ENCODE results near the gene HUS1.
"Not testable (repeated sequence)": the region's sequence is repeated elsewhere in the genome, so short reads cannot be mapped to it uniquely, and the experiment has no call there.

HUS1 gene

DNA sequence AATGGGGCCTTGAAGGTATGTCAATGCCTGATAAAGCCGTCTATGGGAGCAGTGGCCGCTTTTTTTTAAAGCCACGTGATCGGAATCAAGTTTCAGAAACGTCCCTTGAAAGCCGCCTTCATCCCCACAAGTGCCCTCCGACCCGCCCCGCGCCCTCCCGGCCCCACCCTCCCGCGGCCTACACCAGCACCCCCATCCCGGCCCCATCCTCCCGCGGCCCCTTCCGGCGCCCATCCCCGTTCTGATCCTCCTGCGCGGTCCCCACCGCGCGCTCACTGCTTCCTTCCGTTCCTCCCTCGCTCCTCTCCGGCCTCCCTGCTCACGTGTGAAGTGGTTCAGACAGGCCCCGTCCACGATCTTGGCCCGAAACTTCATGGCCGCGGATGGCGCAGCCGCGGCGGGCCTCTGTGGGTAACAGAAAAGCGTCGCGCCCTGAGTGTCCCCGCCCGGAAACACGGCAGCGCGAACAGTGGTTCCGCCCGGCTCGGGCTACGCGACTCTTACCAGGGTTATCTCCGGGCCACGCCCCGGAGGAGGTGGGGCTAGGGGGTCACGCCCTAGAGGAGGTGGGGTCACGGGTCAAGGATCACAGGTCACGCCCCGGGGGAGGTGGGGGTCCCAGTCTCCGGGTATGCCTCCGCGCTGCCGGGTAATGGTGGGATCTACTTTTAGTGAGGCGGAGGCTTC is at the start of gene HUS1:
HUS1 (minus strand) TSS at position 471 of the 687 bp plus-strand sequence; CDS start at position 375, 96 bp downstream.
- peak; percentile 70 for DNase-seq

DNA sequence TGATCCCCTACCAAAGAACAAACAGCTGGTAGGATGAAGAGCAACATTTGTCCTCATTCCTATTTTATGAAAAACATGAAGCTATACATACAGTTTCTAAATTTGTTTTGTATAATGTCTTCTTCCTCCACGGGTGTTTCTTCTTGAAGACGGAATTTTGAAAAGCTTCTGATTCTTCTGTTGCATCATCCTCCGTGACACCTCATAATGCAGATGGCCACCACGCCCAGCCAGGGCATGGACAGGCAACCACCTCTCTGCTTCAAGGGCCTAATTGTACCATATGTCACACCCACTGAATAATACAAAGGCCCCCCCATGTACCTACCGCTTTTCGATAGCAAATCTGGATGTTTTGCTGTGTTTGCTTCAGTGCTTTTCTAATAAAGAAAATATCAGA is 49.5 kb upstream of the HUS1 start, which contains the start of gene SUN3:
SUN3 (minus strand) TSS at position 170 of the 400 bp plus-strand sequence; CDS start at position 1, 169 bp downstream.
- DNase-seq: no peak

GRCh38 chr7:48025624-48026023 is 46.2 kb upstream of the HUS1 start:
- no peak for DNase-seq

- DNase-seq: no peak
Measured at GRCh38 chr7:48017674-48018073, 38.3 kb upstream of the HUS1 start.

- no peak for DNase-seq
Measured at GRCh38 chr7:48016641-48017040, 37.2 kb upstream of the HUS1 start.

- no peak for DNase-seq
Measured at GRCh38 chr7:48011951-48012350, 32.5 kb upstream of the HUS1 start.

DNA sequence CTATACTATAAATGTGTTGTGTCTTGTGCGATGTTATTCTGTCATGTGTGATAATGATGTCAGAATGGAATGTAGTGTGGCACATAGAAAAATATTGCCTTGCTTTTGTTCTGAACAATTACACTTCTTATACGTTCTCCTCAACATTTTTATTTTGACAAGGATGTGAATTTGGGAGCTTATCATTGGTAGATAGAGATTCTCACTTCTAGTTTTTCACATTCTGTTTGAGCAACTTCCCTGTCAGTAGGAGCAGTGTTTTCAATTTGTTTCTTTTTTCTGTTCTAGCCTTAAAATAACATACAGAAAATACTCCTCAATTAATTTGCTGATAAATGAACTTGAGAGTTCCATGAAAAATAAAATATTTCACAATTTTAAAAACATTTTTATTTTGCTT is 31.9 kb upstream of the HUS1 start:
- no peak for DNase-seq

GRCh38 chr7:48009954-48010353 is 30.5 kb upstream of the HUS1 start:
- no peak for DNase-seq

GRCh38 chr7:48009257-48009656 is 29.8 kb upstream of the HUS1 start:
- no peak for DNase-seq

- DNase-seq: no peak
Measured at GRCh38 chr7:48006866-48007265, 27.5 kb upstream of the HUS1 start.

GRCh38 chr7:48004638-48005037 is 25.2 kb upstream of the HUS1 start:
- DNase-seq: no peak

DNA sequence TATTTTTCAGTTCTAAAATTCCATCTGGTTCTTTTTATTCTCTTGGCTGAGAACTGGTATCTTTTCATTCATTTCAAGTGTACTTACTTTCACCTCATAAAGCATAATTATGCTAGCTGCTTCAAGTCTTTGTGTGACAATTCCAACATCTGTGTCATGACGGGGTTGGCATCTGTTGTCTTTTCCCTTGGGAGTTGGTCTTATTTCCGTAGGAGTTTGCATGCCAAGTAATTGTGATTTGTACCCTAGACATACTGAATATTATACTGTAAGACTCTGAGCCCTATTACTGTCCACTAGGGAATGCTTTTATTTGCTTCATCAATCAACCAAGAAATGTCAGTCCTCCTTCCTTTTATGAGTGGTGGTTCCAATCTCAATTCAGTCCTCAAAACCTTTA is 24.6 kb upstream of the HUS1 start:
- DNase-seq: no peak

GRCh38 chr7:48000164-48000563 is 20.7 kb upstream of the HUS1 start:
- DNase-seq: not testable (repeated sequence)

DNA sequence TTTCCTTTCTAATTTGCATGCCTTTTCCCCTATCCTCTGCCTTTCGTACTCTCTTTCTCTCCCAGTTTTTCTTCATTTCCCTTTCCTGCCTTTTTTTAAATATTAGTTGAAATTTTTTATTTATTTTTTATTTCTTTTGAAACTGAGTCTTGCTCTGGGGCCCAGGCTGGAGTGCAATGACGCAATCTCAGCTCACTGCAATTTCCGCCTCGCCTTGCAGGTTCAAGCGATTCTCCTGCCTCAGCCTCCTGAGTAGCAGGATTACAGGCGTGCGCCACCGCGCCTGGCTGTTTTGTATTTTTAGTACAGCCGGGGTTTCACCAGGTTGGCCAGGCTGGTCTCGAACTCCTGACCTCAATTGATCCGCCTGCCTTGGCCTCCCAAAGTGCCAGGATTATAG is 20.0 kb upstream of the HUS1 start:
- DNase-seq: no peak

GRCh38 chr7:47992446-47992845 is 13.0 kb upstream of the HUS1 start:
- DNase-seq: no peak

DNA sequence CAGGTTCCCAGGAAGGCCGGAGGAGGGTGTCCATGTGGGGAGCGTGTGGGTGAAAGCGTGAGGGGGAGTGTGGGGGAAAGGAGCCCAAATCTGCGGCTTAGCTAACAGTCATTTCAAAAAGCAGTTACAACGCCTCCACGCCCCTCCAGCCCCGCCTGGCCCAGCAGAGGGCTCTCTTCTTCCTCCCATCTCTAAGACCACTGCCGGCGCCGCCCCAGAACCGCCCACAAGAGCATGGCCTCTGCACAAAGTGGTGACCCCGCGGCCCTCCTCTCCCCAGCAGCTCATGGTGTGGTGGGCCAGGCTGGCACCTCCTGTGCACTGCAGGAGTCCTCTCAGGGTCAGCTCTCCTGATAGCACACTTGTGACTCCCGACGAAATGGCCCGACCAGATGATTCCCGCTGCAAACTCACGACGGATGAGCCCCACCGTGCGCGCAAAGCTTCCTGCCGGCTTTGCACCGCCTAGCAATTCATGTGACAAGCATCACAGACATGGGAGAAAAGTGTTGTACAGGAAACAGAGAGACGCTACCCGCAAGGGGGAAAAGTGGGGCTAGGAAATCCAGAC is 12.4 kb upstream of the HUS1 start:
- DNase-seq: no peak

- DNase-seq: no peak
Measured at GRCh38 chr7:47991270-47991669, 11.9 kb upstream of the HUS1 start.

- no peak for DNase-seq
Measured at GRCh38 chr7:47990592-47990991, 11.2 kb upstream of the HUS1 start.

DNA sequence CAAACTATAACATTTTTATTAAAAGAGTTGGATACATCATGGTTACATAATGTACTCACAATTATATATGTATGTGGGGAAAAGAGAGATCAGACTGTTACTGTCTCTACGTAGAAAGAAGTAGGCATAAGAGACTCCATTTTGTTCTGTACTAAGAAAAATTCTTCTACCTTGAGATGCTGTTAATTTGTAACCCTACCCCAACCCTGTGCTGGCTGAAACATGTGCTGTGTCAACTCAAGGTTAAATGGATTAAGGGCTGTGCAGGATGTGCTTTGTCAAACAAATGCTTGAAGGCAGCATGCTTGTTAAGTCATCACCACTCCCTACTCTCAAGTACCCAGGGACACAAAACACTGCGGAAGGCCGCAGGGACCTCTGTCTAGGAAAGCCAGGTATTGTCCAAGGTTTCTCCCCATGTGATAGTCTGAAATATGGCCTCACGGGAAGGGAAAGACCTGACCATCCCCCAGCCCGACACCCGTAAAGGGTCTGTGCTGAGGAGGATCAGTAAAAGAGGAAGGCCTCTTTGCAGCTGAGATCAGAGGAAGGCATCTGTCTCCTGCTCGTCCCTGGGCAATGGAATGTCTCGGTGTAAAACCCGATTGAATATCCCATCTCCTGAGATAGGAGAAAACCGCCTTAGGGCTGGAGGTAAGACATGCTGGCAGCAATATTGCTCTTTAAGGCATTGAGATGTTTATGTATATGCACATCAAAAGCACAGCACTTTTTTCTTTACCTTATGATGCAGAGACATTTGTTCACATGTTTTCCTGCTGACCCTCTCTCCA is 10.4 kb upstream of the HUS1 start:
- DNase-seq: not testable (repeated sequence)

GRCh38 chr7:47988496-47989386 is 9.3 kb upstream of the HUS1 start:
- DNase-seq: no peak

- no peak for DNase-seq
Measured at GRCh38 chr7:47982610-47983009, 3.2 kb upstream of the HUS1 start.

DNA sequence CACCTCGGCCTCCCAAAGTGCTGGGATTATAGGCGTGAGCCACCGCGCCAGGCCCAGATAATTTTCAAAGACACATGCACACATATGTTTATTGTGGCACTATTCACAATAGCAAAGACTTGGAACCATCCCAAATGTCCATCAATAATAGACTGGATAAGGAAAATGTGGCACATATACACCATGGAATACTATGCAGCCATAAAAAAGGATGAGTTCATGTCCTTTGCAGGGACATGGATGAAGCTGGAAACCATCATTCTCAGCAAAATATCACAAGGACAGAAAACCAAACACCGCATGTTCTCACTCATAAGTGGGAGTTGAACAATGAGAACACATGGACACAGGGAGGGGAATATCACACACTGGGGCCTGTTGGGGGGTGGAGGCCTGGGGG is 1.2 kb upstream of the HUS1 start:
- not testable (repeated sequence) for DNase-seq

DNA sequence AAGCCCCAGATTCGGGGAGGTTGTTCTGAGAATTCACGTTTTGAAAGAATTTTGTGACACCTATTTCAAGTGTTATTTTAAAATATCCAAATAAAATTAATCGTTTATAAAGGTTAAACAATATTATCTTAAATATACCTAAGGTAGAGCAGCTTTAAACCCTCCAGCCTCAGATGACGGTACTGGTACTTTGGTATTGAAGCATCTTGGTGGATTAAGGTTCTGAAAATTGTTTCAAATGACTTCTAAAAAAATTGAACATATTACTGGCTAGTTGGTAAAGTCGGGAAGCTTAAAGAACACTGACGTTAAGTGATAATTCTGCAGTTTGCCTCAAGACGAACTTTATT is 392 bp upstream of the HUS1 start:
- no peak for DNase-seq

Measured in NCI-H748 treated with DMSO at 0.1 percent for 48 hours (cell line).